ENCODE measurements around the gene SRPX. TPM values are rescaled to one million over a fixed set of nuclear protein-coding genes. Genes with fewer than 3 reads are reported as not detected.
A peak's percentile ranks its signal among the peaks of the same experiment; 100 is the strongest.

SRPX gene
- total RNA-seq, 4 donors from 2014 or later: 40.7 to 95.3 (median 79.7) TPM

DNA sequence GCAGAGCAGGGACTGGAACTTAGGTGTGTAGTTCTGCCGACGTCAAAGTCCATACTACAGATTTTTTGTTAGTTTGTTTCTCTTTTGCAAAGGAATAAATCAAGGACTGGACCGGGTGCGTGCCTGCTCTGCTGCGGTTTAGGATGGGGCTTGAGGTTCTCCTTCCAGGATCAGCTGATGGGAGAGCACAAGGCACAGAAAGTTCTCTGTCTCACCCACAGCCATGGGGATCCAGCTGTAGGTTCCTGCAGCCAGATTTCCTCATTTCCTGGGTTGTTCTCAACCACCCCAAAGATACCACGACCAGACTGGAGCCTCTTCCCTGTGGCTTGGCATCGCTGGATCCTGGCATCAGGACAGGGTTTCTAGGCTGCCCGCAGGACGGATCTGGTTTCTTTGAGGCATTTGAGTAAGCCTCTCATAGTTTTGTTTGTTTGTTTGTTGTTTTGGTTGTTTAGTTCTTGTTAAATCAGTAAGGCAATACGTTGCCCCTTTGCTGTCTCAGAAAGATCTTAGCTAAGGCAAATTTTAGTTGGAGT lies 789 bp upstream of the SRPX start:
- Histone ChIP-seq H3K36me3 (no peaks in the 10 kb centered on the region), H3K4me3 (peak overlapping the region; percentile 58 to 68 (median 58)), H3K27me3 (peaks cover 0 to 6% (median 0%) of the 10 kb centered on the region in 4 donors), H3K4me1 (peaks cover 0 to 14% (median 10%) of the 10 kb centered on the region in 4 donors), H3K9me3 (no peaks in the 10 kb centered on the region), H3K27ac (replicated peaks in 1 of 4) (no peak overlapping the region)
- TF ChIP-seq, protein P1, sequence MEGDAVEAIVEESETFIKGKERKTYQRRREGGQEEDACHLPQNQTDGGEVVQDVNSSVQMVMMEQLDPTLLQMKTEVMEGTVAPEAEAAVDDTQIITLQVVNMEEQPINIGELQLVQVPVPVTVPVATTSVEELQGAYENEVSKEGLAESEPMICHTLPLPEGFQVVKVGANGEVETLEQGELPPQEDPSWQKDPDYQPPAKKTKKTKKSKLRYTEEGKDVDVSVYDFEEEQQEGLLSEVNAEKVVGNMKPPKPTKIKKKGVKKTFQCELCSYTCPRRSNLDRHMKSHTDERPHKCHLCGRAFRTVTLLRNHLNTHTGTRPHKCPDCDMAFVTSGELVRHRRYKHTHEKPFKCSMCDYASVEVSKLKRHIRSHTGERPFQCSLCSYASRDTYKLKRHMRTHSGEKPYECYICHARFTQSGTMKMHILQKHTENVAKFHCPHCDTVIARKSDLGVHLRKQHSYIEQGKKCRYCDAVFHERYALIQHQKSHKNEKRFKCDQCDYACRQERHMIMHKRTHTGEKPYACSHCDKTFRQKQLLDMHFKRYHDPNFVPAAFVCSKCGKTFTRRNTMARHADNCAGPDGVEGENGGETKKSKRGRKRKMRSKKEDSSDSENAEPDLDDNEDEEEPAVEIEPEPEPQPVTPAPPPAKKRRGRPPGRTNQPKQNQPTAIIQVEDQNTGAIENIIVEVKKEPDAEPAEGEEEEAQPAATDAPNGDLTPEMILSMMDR (IDR thresholded peaks at IDR 0.05): no peak
- TF ChIP-seq POLR2A (IDR thresholded peaks at IDR 0.05; ENCODE audit: low read depth) (no peak), POLR2AphosphoS5 (IDR thresholded peaks at IDR 0.05) (no peak), EP300 (IDR thresholded peaks at IDR 0.05) (no peak)
- intact Hi-C loops (cut with DNase I): no loop called here
- DNase-seq (ENCODE audit: extremely low spot score): no peak
- WGBS: 75% methylated on average over 6 of the region's 10 CpGs

GRCh38 chrX:38220024-38220414 lies 652 bp downstream of the SRPX start:
- Histone ChIP-seq H3K4me3 (peak overlapping the region; percentile 58 to 68 (median 58)), H3K4me1 (peaks cover 0 to 12% (median 9%) of the 10 kb centered on the region in 4 donors), H3K36me3 (no peaks in the 10 kb centered on the region), H3K27ac (replicated peaks in 1 of 4) (peak overlapping the region in 3 of 4 donors; percentile 31 to 55 (median 51)), H3K9me3 (no peaks in the 10 kb centered on the region), H3K27me3 (peaks cover 0 to 6% (median 0%) of the 10 kb centered on the region in 4 donors)
- WGBS: 64% methylated on average over 3 of the region's 14 CpGs
- DNase-seq (ENCODE audit: extremely low spot score): no peak
- TF ChIP-seq, protein P1 (IDR thresholded peaks at IDR 0.05): peak in 1 of 3 experiments; percentile 36
- no peak for TF ChIP-seq POLR2AphosphoS5 (IDR thresholded peaks at IDR 0.05)
- intact Hi-C loops (cut with DNase I): no loop called here

- DNase-seq (ENCODE audit: extremely low spot score): no peak
- peaks cover 0 to 12% (median 7%) of the 10 kb centered on the region in 4 donors for H3K4me1 ChIP-seq
- no peak overlapping the region for H3K27ac ChIP-seq (replicated peaks in 1 of 4)
- no peaks in the 10 kb centered on the region for H3K36me3 ChIP-seq
- peaks cover 0 to 6% (median 0%) of the 10 kb centered on the region in 4 donors for H3K27me3 ChIP-seq
- WGBS: 77% methylated on average over 5 of the region's 5 CpGs
- no peak overlapping the region for H3K4me3 ChIP-seq
- H3K9me3 ChIP-seq: no peaks in the 10 kb centered on the region
- TF ChIP-seq, protein P1 (IDR thresholded peaks at IDR 0.05): no peak
- TF ChIP-seq POLR2AphosphoS5 (IDR thresholded peaks at IDR 0.05): no peak
- no peak for TF ChIP-seq POLR2A (IDR thresholded peaks at IDR 0.05; ENCODE audit: low read depth)
- TF ChIP-seq EP300 (IDR thresholded peaks at IDR 0.05): no peak
- intact Hi-C loops (cut with DNase I): no loop called here
These were observed 4.0 kb downstream of the SRPX start for GRCh38 chrX:38216642-38217041.

- Histone ChIP-seq H3K4me3 (no peak overlapping the region), H3K36me3 (no peaks in the 10 kb centered on the region), H3K4me1 (peaks cover 0 to 3% (median 0%) of the 10 kb centered on the region in 4 donors), H3K9me3 (no peaks in the 10 kb centered on the region), H3K27ac (replicated peaks in 1 of 4) (no peak overlapping the region), H3K27me3 (peaks cover 0 to 6% (median 0%) of the 10 kb centered on the region in 4 donors)
- no peak for DNase-seq (ENCODE audit: extremely low spot score)
- WGBS: 67% methylated on average over 9 of the region's 11 CpGs
- TF ChIP-seq EP300 (IDR thresholded peaks at IDR 0.05) (no peak), POLR2A (IDR thresholded peaks at IDR 0.05; ENCODE audit: low read depth) (no peak), POLR2AphosphoS5 (IDR thresholded peaks at IDR 0.05) (no peak)
- TF ChIP-seq, protein P1 (IDR thresholded peaks at IDR 0.05): no peak
- intact Hi-C loops (cut with DNase I): no loop called here
These were observed 5.8 kb downstream of the SRPX start for GRCh38 chrX:38214551-38215531.

All from esophagus muscularis mucosa (tissue), 4 donors.